ENCODE data around the gene LRCH1.

GRCh38 chr13:46561691-46562090 is 8.7 kb downstream of the LRCH1 start:
- TF ChIP-seq CTCF (IDR thresholded peaks at IDR 0.05) (no peak), POLR2A (IDR thresholded peaks at IDR 0.05) (no peak)

Measured in lower leg skin (tissue), 3 donors.